Stimulated activated naive CD8-positive, alpha-beta T cell treated with anti-CD3 and anti-CD28 coated beads, Interleukin-15, amount 100 ng/mL, for 72 hours (primary cell): ENCODE data around the gene SNRK.
"Not testable (repeated sequence)": the region's sequence is repeated elsewhere in the genome, so short reads cannot be mapped to it uniquely, and the experiment has no call there.

Source experiments
- ATAC-seq: fragments of 150-1000 bp; cut with Tn5 transposase; 2 replicates; pipeline ENCODE4 v1.10.0; 2021; ENCODE audit warnings: mild to moderate bottlenecking, moderate library complexity
- DNase-seq, 2 donors: peaks; one replicate each; pipeline ENCODE4 v3.0.0; 2021 to 2022
- H3K27ac Mint-ChIP-seq, 2 donors: one replicate each; pipeline ENCODE4 v1.8.0; 2022; ENCODE audit warnings: mild to moderate bottlenecking in 2 of 2, mixed read lengths in 2 of 2, moderate library complexity in 2 of 2
- H3K27me3 Mint-ChIP-seq: one replicate; pipeline ENCODE4 v1.8.0; 2022; ENCODE audit warnings: mixed read lengths
- H3K4me1 Mint-ChIP-seq: one replicate; pipeline ENCODE4 v1.8.0; 2022; ENCODE audit warnings: mild to moderate bottlenecking, mixed read lengths
- H3K4me3 Mint-ChIP-seq, 2 donors: one replicate each; pipeline ENCODE4 v1.8.0; 2022; ENCODE audit warnings: mild to moderate bottlenecking in 2 of 2, mixed read lengths in 2 of 2, moderate library complexity in 1 of 2
- H3K9me3 Mint-ChIP-seq, 2 donors: one replicate each; pipeline ENCODE4 v1.8.0; 2022; ENCODE audit warnings: mixed read lengths in 2 of 2

Gene SNRK

GRCh38 chr3:43343815-43344214 is 57.5 kb downstream of the SNRK start:
- no peak for DNase-seq
- H3K4me3 Mint-ChIP-seq = no peak overlapping the region
- ATAC-seq = no peak
- peaks cover 81% of the 10 kb centered on the region for H3K4me1 Mint-ChIP-seq
- H3K9me3 Mint-ChIP-seq = no peaks in the 10 kb centered on the region
- no peaks in the 10 kb centered on the region for H3K27me3 Mint-ChIP-seq
- H3K27ac Mint-ChIP-seq = peak overlapping the region; percentile 22 to 83

DNA sequence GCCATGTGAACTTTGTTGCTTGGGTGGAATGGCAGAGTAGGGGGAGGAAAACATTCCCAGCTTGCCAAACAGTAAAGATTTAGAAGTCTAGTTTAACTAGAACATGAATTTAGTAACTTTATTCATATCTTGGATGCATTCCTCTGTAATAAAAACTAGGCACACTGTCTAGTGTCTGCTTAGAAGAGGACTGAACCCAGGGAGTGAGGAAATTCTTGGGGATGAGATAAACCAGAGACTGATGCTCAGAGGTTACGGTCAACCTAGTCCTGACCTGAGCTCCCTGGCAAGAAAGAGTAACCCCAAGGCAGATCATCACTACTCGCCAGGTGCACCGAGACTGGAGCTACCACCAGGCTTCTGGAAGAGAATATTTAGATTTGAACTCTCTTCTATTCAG is 58.2 kb downstream of the SNRK start:
- H3K4me3 Mint-ChIP-seq = no peak overlapping the region
- peak overlapping the region in 1 of 2 donors; percentile 12 for H3K27ac Mint-ChIP-seq
- no peak for DNase-seq
- ATAC-seq = no peak
- H3K27me3 Mint-ChIP-seq = no peaks in the 10 kb centered on the region
- H3K4me1 Mint-ChIP-seq = peaks cover 88% of the 10 kb centered on the region
- H3K9me3 Mint-ChIP-seq = no peaks in the 10 kb centered on the region

- H3K4me3 Mint-ChIP-seq = peak overlapping the region; percentile 32 to 44
- no peak for DNase-seq
- no peaks in the 10 kb centered on the region for H3K27me3 Mint-ChIP-seq
- H3K27ac Mint-ChIP-seq = peak overlapping the region; percentile 90 to 94
- peaks cover 88% of the 10 kb centered on the region for H3K4me1 Mint-ChIP-seq
- peak; percentile 5 for ATAC-seq
- H3K9me3 Mint-ChIP-seq = no peaks in the 10 kb centered on the region
Measured at GRCh38 chr3:43345246-43345645, 58.9 kb downstream of the SNRK start.

DNA sequence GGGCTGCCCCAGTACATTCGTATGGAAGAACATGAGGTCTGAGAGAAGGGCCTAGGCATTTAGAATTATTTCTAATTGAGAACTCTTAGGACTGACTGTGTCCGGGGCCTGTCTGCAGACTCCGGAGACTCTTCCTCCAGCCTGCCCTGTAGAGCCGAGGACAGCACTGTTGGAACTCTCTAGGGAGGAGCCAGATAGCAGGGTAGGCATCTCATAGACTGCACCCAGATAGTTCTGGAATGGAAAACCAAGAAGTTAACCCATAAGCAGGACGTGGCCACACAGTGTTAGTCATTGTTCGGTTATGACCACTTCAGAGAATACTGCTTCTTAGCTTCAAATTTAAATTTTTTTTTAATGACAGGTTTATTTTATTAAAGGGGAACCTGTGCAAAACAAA is 59.5 kb downstream of the SNRK start:
- H3K27me3 Mint-ChIP-seq = no peaks in the 10 kb centered on the region
- ATAC-seq = peak; percentile 88
- H3K4me3 Mint-ChIP-seq = peak overlapping the region; percentile 57 to 60
- H3K9me3 Mint-ChIP-seq = no peaks in the 10 kb centered on the region
- peaks cover 87% of the 10 kb centered on the region for H3K4me1 Mint-ChIP-seq
- H3K27ac Mint-ChIP-seq = peak overlapping the region; percentile 91 to 94
- peak; percentile 30 to 56 for DNase-seq

DNA sequence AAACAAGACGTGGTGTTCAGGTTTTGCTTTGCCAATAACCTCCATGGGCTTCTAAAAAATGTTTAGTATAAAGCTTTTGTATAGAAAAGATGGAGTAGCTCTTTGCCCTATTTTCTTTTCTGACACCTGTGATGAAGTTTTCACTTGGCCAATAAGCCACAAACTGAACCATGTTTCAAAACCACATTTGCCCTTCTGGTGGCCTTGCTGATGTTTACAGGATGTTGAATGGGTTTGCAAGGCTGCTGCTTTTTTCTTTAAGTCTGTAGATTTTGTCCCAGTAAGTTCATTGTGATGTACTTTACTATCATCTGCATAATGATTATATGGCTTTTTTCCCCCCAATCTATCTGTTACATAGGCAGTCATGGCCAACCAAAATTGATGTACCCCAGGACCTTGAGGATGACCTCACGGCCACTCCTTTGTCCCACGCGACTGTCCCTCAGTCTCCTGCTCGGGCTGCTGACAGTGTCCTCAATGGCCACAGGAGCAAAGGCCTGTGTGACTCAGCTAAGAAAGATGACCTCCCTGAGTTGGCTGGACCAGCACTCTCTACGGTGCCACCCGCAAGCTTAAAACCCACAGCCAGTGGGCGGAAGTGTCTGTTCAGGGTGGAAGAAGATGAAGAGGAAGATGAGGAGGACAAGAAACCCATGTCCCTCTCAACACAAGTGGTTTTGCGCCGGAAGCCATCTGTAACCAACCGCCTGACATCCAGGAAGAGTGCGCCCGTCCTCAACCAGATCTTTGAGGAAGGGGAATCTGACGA is 60.8 kb downstream of the SNRK start:
- peak overlapping the region; percentile 67 to 76 for H3K4me3 Mint-ChIP-seq
- peak; percentile 50 to 69 for DNase-seq
- H3K9me3 Mint-ChIP-seq = peaks cover 11 to 13% of the 10 kb centered on the region in 2 donors
- no peaks in the 10 kb centered on the region for H3K27me3 Mint-ChIP-seq
- H3K27ac Mint-ChIP-seq = peak overlapping the region; percentile 88 to 97
- peaks cover 86% of the 10 kb centered on the region for H3K4me1 Mint-ChIP-seq
- peak; percentile 78 for ATAC-seq

DNA sequence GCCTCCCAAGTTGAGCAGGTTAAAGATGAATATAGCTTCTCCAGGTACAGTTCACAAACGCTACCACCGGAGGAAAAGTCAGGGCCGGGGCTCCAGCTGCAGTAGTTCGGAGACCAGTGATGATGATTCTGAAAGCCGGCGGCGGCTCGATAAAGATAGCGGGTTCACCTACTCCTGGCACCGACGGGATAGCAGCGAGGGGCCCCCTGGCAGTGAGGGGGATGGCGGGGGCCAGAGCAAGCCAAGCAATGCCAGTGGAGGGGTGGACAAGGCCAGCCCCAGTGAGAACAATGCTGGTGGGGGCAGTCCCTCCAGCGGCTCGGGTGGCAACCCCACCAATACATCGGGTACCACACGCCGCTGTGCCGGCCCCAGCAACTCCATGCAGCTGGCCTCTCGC is 61.4 kb downstream of the SNRK start:
- Mint-ChIP-seq H3K27ac (peak overlapping the region; percentile 88 to 97), H3K9me3 (peaks cover 17 to 19% of the 10 kb centered on the region in 2 donors), H3K4me1 (peaks cover 80% of the 10 kb centered on the region), H3K4me3 (peak overlapping the region; percentile 67 to 76), H3K27me3 (no peaks in the 10 kb centered on the region)
- DNase-seq (peak in 1 of 2 donors; percentile 8), ATAC-seq (no peak)

DNA sequence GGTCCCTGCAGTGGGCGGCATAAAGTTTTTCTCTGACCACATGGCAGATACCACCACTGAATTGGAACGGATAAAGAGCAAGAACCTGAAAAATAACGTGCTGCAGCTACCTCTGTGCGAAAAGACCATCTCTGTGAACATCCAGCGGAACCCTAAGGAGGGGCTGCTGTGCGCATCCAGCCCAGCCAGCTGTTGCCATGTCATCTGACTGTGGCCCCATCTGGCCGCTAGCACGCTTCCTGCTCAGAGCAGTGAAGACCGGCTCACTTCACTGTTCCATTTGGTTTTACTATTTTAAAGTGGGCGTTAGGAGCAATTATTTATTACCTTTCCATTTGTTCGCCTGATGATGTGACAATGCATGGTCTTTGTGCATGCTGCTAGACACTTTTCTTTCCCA is 62.0 kb downstream of the SNRK start:
- peaks cover 22% of the 10 kb centered on the region in 2 donors for H3K9me3 Mint-ChIP-seq
- no peak overlapping the region for H3K27ac Mint-ChIP-seq
- ATAC-seq (no peak), DNase-seq (peak in 1 of 2 donors; percentile 6)
- H3K4me1 Mint-ChIP-seq = peaks cover 74% of the 10 kb centered on the region
- H3K27me3 Mint-ChIP-seq = no peaks in the 10 kb centered on the region
- H3K4me3 Mint-ChIP-seq = no peak overlapping the region

- Mint-ChIP-seq H3K9me3 (peaks cover 28% of the 10 kb centered on the region in 2 donors), H3K27me3 (no peaks in the 10 kb centered on the region)
Measured at GRCh38 chr3:43348852-43349574, 62.7 kb downstream of the SNRK start.

GRCh38 chr3:43349716-43350115 is 63.4 kb downstream of the SNRK start:
- peaks cover 61% of the 10 kb centered on the region for H3K4me1 Mint-ChIP-seq
- ATAC-seq = no peak
- H3K27me3 Mint-ChIP-seq = no peaks in the 10 kb centered on the region
- no peak overlapping the region for H3K27ac Mint-ChIP-seq
- no peak overlapping the region for H3K4me3 Mint-ChIP-seq
- H3K9me3 Mint-ChIP-seq = peaks cover 35% of the 10 kb centered on the region in 2 donors
- DNase-seq = no peak

More at GRCh38 chr3:43348852-43349574, 62.7 kb downstream of the SNRK start:
- DNase-seq = no peak
- Mint-ChIP-seq H3K27ac (peak overlapping the region in 1 of 2 donors; percentile 81), H3K4me1 (peaks cover 68% of the 10 kb centered on the region), H3K4me3 (no peak overlapping the region)
- ATAC-seq = no peak

DNA sequence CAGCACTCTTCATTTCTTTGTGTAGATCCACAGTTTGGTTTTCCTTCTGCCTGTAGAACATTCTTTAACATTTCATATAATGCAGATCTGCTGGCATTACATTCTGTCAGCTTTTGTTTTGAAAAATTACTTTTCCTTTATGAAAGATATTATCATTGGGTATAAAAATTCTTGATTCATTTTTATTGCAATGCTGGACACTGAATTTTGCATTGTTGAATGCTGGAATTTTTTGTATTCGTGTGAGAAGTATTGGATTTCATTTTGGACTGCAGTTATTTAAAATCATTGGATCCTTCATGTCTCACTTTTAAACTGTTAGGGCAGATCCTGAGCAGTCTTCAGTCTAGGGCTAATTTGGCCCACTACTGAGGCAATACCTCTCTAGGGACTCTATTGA is 67.1 kb downstream of the SNRK start:
- ATAC-seq (no peak), DNase-seq (no peak)
- Mint-ChIP-seq H3K4me3 (no peak overlapping the region), H3K27me3 (no peaks in the 10 kb centered on the region), H3K4me1 (peaks cover 24% of the 10 kb centered on the region), H3K27ac (no peak overlapping the region), H3K9me3 (peaks cover 58 to 62% of the 10 kb centered on the region in 2 donors)

GRCh38 chr3:43353923-43354670 is 67.8 kb downstream of the SNRK start:
- Mint-ChIP-seq H3K4me3 (no peak overlapping the region), H3K9me3 (peaks cover 58 to 62% of the 10 kb centered on the region in 2 donors), H3K27ac (peak overlapping the region in 1 of 2 donors; percentile 61), H3K4me1 (peaks cover 17% of the 10 kb centered on the region), H3K27me3 (no peaks in the 10 kb centered on the region)
- DNase-seq (no peak), ATAC-seq (no peak)

DNA sequence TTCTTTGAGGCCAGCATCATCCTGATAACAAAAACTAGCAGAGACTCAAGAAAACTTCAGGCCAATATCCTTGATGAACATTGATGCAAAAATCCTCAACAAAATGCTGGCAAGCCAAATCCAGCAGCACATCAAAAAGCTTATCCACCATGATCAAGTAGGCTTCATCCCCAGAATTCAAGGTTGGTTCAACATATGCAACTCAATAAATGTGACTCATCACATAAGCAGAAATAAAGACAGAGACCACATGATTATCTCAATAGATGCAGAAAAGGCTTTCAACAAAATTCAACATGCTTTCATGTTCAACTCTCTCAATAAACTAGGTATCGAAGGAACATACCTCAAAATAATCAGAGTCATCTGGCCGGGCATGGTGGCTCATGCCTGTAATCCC is 69.7 kb downstream of the SNRK start:
- Mint-ChIP-seq H3K9me3 (peaks cover 58 to 60% of the 10 kb centered on the region in 2 donors), H3K4me1 (peaks cover 12% of the 10 kb centered on the region), H3K27ac (peak overlapping the region in 1 of 2 donors; percentile 68)
- DNase-seq, H3K27me3 Mint-ChIP-seq, ATAC-seq, H3K4me3 Mint-ChIP-seq: not testable (repeated sequence)

DNA sequence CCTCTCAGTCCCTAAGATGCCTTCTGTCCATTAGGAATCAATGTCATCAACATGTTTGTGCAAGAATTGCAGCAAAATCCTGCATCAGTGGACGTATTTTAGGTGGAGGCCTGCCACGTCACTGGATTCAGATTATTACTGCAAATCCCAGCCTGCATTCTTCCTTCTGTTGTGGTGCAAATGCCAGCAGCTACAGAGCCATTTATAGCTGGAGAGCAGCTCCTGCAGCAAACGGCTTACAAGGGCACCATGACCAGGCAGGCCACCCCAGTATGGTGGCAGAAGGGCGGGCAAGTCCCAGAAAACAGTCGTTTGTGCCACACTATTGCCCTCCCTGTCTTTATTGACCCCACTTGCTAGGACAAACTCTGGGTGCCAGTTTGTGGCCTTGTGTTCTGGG is 74.7 kb downstream of the SNRK start:
- Mint-ChIP-seq H3K27ac (no peak overlapping the region), H3K4me1 (no peaks in the 10 kb centered on the region), H3K4me3 (no peak overlapping the region), H3K27me3 (no peaks in the 10 kb centered on the region), H3K9me3 (peaks cover 12 to 13% of the 10 kb centered on the region in 2 donors)
- no peak for ATAC-seq
- DNase-seq = no peak

GRCh38 chr3:43362183-43362582 is 75.8 kb downstream of the SNRK start:
- Mint-ChIP-seq H3K9me3 (peaks cover 6 to 8% of the 10 kb centered on the region in 2 donors), H3K27ac (no peak overlapping the region), H3K4me1 (no peaks in the 10 kb centered on the region), H3K27me3 (no peaks in the 10 kb centered on the region), H3K4me3 (no peak overlapping the region)
- ATAC-seq (no peak), DNase-seq (no peak)

- no peaks in the 10 kb centered on the region for H3K27me3 Mint-ChIP-seq
- no peak for ATAC-seq
- H3K27ac Mint-ChIP-seq = no peak overlapping the region
- DNase-seq = no peak
- no peak overlapping the region for H3K4me3 Mint-ChIP-seq
- no peaks in the 10 kb centered on the region for H3K4me1 Mint-ChIP-seq
- peaks cover 0 to under 1% of the 10 kb centered on the region in 2 donors for H3K9me3 Mint-ChIP-seq
Measured at GRCh38 chr3:43362961-43363360, 76.6 kb downstream of the SNRK start.
